Measurements from ENCODE around the gene PLK3.
"Not testable (repeated sequence)": the region's sequence is repeated elsewhere in the genome, so short reads cannot be mapped to it uniquely, and the experiment has no call there.

Gene PLK3

DNA sequence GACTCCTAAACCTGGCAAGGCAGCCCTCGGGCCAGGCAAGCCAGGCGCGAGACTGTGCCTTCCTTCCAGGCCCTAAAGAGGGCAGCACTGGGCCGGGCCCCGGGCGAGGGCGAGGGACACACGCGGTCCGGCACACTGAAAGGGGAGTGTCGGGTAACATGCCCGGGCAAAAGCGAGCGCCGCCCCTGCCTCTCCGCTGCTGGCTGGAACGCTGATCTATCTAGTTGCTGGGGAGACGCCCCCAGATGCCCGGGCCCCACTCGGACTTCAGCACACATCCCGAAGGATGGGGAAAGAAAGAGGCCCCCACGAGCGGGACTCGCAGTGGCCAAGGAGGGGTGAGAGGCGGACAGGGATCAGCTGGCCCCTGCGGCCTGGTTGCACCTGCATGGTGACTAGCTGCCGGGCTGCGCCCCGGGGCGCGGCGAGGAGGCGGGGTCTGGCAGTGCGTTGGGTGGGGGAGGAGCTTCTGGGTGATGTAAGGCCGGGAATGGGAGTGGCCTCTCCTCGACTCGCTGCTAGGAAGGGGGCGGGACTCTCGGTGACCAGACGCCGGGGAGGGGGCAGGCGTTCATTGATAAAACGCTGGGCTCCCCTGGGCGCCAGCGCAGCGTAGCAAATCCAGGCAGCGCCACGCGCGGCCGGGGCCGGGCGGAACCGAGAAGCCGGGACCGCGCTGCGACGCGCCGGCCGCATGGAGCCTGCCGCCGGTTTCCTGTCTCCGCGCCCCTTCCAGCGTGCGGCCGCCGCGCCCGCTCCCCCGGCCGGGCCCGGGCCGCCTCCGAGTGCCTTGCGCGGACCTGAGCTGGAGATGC lies at the start of gene PLK3:
TSS of gene PLK3 (plus strand) at position 608 of the 815 bp plus-strand sequence. CDS start at position 695, 87 bp downstream.
- peaks cover 21% of the 10 kb centered on the region; the same call in 1 of the 2 replicates for H3K4me1 ChIP-seq (ENCODE audit: control insufficient read depth, insufficient read depth, low read length)
- H3K36me3 ChIP-seq (ENCODE audit: control insufficient read depth, insufficient read depth, low read length) = peaks cover 29% of the 10 kb centered on the region
- peak within 1 kb of the TSS; percentile 89 for H3K4me3 ChIP-seq (ENCODE audit: low read depth, low read length)
- peak within 1 kb of the TSS; percentile 92 for H3K27ac ChIP-seq (ENCODE audit: low read depth, low read length)
- H3K9ac ChIP-seq (ENCODE audit: low read length) = peak within 1 kb of the TSS; percentile 86
- H3K27me3 ChIP-seq (ENCODE audit: control insufficient read depth, insufficient read depth, low read length) = 0 out of 2 replicates have a peak, but pooled peaks cover 2% of the 10 kb centered on the region
- no peaks in the 10 kb centered on the region for H3K9me3 ChIP-seq (ENCODE audit: control insufficient read depth, insufficient read depth, low read depth, low read length)

DNA sequence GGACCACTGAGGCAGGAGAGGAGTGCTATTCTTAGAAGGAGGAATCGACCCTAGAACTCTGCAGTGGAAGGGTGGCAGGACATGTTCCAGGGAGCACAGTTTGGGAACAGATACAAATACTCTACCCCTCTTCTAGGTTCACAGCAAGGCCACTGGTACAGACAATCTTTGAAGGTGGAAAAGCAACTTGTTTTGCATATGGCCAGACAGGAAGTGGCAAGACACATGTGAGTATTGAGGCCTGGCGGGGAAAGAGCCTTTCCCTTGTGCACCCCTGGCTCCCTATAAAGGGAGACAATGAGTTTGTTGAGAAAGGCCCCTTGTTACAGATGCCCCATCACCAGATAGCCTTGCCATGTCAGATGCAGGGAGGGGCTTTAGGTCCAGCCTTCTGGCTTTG lies 42.8 kb upstream of the PLK3 start:
- Histone ChIP-seq H3K4me3 (ENCODE audit: low read depth, low read length) (no peak overlapping the region), H3K27ac (ENCODE audit: low read depth, low read length) (no peak overlapping the region), H3K9me3 (ENCODE audit: control insufficient read depth, insufficient read depth, low read depth, low read length) (no peaks in the 10 kb centered on the region), H3K9ac (ENCODE audit: low read length) (no peak overlapping the region), H3K27me3 (ENCODE audit: control insufficient read depth, insufficient read depth, low read length) (no peaks in the 10 kb centered on the region), H3K4me1 (ENCODE audit: control insufficient read depth, insufficient read depth, low read length) (no peaks in the 10 kb centered on the region), H3K36me3 (ENCODE audit: control insufficient read depth, insufficient read depth, low read length) (peaks cover 93% of the 10 kb centered on the region)

DNA sequence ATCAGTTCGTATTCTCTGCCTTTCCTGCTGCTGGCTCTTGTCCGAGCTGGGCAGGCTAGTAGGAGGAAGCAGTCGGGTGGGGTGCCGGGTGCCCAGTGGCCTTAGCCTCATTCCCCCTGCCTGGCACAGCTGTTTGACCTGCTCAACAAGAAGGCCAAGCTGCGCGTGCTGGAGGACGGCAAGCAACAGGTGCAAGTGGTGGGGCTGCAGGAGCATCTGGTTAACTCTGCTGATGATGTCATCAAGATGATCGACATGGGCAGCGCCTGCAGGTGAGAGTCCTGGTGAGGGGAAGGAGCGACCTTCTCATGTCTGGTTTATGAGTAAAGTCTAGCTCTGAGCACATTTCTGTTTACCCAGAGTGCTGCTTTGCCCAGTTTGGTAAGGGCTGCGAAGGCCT lies 41.1 kb upstream of the PLK3 start:
- no peak overlapping the region for H3K27ac ChIP-seq (ENCODE audit: low read depth, low read length)
- H3K36me3 ChIP-seq (ENCODE audit: control insufficient read depth, insufficient read depth, low read length) = peaks cover 93% of the 10 kb centered on the region
- H3K9me3 ChIP-seq (ENCODE audit: control insufficient read depth, insufficient read depth, low read depth, low read length) = no peaks in the 10 kb centered on the region
- no peak overlapping the region for H3K9ac ChIP-seq (ENCODE audit: low read length)
- no peaks in the 10 kb centered on the region for H3K27me3 ChIP-seq (ENCODE audit: control insufficient read depth, insufficient read depth, low read length)
- H3K4me1 ChIP-seq (ENCODE audit: control insufficient read depth, insufficient read depth, low read length) = no peaks in the 10 kb centered on the region
- no peak overlapping the region for H3K4me3 ChIP-seq (ENCODE audit: low read depth, low read length)

DNA sequence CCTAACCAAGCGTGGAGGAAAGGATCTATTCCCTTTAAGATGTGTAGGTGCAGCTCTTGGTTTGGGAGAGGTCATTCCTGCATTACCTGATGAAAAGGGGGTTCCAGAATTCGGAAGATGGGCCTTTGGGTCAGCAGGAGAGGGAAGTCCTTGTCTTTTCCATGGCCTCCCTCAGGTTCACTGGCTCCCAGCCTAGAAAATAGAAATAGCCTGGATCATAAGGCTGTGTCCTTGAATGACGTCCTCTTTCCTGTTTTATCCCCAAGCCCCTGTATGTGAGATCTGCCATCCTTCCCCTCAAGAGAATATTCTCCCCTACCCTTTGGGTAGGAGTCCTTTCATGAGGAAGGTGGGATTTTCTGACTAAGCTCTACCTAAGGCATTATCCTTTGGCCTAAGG lies 39.3 kb upstream of the PLK3 start:
- H3K9me3 ChIP-seq (ENCODE audit: control insufficient read depth, insufficient read depth, low read depth, low read length) = no peaks in the 10 kb centered on the region
- H3K9ac ChIP-seq (ENCODE audit: low read length) = no peak overlapping the region
- no peaks in the 10 kb centered on the region for H3K27me3 ChIP-seq (ENCODE audit: control insufficient read depth, insufficient read depth, low read length)
- H3K36me3 ChIP-seq (ENCODE audit: control insufficient read depth, insufficient read depth, low read length) = peaks cover 92% of the 10 kb centered on the region
- H3K4me3 ChIP-seq (ENCODE audit: low read depth, low read length) = no peak overlapping the region
- no peak overlapping the region for H3K27ac ChIP-seq (ENCODE audit: low read depth, low read length)
- no peaks in the 10 kb centered on the region for H3K4me1 ChIP-seq (ENCODE audit: control insufficient read depth, insufficient read depth, low read length)

DNA sequence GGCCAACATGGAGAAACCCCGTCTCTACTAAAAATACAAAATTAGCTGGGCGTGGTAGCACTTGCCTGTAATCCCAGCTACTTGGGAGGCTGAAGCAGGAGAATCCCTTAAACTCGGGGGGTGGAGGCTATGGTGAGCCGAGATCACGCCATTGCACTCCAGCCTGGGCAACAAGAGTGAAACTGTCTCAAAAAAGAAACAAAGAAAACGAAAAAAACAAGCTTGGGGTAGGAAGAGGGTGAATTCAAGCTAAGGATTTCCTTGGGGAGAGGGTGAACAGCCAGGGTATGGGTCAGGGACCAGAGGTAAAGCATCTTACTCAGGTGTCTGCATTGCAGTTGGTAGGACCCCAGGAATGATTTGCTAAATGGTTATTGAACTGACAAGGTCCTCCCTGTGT lies 33.8 kb upstream of the PLK3 start:
- H3K27ac ChIP-seq (ENCODE audit: low read depth, low read length); H3K4me1 ChIP-seq (ENCODE audit: control insufficient read depth, insufficient read depth, low read length); H3K9ac ChIP-seq (ENCODE audit: low read length); H3K9me3 ChIP-seq (ENCODE audit: control insufficient read depth, insufficient read depth, low read depth, low read length); H3K27me3 ChIP-seq (ENCODE audit: control insufficient read depth, insufficient read depth, low read length); H3K4me3 ChIP-seq (ENCODE audit: low read depth, low read length): not testable (repeated sequence)
- peaks cover 73% of the 10 kb centered on the region for H3K36me3 ChIP-seq (ENCODE audit: control insufficient read depth, insufficient read depth, low read length)

DNA sequence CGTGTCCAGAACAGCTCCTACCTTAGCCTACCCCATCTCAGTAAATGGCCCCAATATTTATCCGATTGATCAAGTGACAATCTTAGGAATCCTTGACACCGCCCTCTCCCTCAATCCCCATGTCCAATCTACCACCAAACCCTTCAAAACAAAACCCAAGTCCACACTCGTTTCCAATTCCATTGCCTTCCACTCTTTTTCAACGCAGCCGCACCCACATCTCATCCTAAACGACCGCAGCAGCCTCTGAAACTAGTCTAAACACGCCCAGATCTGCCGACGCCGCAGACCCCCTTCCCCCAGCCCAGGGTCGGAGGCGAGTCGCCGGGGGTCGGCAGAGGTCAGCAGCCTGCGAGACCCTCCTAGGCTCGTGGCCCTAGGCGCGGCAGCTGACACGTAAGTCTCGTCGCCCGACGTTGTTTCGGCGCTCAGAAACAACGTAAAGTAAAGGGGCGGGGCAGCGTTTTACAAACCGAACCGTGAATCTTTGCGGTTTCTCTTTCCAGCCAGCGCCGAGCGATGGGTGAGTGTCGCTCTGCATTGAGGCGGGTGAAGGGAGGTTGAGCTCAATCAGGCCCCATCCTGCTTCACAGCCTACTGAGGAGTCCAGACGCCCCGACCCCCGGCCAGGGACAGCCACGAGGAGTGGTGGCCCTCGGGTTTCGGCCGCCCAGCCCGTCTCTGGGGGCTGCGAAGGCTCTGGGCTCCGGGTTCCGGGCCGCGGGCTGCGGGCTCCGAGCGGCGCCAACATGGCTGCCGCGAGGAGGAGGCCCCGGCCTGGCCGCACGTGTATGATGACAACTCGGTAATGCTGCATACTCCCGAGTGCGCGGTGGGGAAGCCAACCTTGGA lies 24.9 kb upstream of the PLK3 start, which contains the start of gene RPS8:
TSS of gene RPS8 (plus strand) at position 463 of the 852 bp plus-strand sequence. CDS start at position 520, 57 bp downstream.
- Histone ChIP-seq H3K36me3 (ENCODE audit: control insufficient read depth, insufficient read depth, low read length) (peaks cover 45% of the 10 kb centered on the region), H3K27ac (ENCODE audit: low read depth, low read length) (peak within 1 kb of the TSS; percentile 90), H3K4me3 (ENCODE audit: low read depth, low read length) (peak within 1 kb of the TSS; percentile 72), H3K9ac (ENCODE audit: low read length) (peak within 1 kb of the TSS; percentile 98), H3K4me1 (ENCODE audit: control insufficient read depth, insufficient read depth, low read length) (0 out of 2 replicates have a peak, but pooled peaks cover 6% of the 10 kb centered on the region), H3K27me3 (ENCODE audit: control insufficient read depth, insufficient read depth, low read length) (no peaks in the 10 kb centered on the region), H3K9me3 (ENCODE audit: control insufficient read depth, insufficient read depth, low read depth, low read length) (no peaks in the 10 kb centered on the region)

DNA sequence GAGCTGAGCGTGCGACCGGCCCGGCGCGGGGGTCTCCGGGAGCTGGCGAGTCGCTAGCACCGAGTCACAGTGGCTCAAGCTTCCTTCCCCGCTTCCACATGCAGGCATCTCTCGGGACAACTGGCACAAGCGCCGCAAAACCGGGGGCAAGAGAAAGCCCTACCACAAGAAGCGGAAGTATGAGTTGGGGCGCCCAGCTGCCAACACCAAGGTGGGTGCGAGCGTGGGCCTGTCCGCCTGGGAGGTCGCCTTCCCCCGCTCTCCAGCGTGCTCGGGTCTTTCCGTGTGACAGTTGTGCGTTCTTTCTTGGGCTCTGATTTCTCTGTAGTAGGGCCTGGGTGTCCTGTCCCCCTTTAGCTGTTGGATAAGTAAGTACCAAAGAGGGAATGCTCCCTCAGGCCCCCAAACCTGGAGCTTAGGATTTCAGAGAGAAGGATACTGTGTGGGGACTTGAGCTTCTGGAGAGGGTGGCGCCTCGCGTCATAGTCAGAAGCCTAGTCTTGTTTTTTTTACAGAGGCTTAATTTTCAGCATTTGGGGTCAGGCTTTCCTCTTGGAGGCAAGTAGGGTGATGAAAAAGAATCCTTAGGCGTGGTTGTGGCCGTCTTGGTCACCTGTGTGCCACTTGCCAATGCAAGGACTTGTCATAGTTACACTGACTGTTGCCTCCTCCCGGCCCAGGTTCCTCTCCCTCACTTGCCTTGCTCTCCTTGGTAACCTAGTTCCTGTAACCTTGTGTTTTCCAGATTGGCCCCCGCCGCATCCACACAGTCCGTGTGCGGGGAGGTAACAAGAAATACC lies 24.0 kb upstream of the PLK3 start:
- Histone ChIP-seq H3K4me3 (ENCODE audit: low read depth, low read length) (peak overlapping the region; percentile 72), H3K9me3 (ENCODE audit: control insufficient read depth, insufficient read depth, low read depth, low read length) (no peaks in the 10 kb centered on the region), H3K27ac (ENCODE audit: low read depth, low read length) (peak overlapping the region; percentile 90), H3K36me3 (ENCODE audit: control insufficient read depth, insufficient read depth, low read length) (peaks cover 49% of the 10 kb centered on the region), H3K9ac (ENCODE audit: low read length) (peak overlapping the region; percentile 98), H3K27me3 (ENCODE audit: control insufficient read depth, insufficient read depth, low read length) (no peaks in the 10 kb centered on the region), H3K4me1 (ENCODE audit: control insufficient read depth, insufficient read depth, low read length) (0 out of 2 replicates have a peak, but pooled peaks cover 6% of the 10 kb centered on the region)

DNA sequence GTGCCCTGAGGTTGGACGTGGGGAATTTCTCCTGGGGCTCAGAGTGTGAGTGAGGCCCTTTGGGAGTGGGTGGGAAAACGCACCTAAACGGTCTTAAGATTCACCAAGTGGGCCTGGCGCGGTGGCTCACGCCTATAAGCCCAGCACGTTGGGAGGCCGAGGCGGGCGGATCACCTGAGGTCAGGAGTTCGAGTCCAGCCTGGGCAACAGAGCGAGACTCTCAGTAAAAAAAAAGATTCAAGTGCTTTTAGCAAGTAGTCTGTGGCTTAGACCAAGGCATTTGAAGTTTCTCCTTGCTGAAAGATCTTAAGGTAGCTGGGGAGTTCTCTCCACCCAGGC lies 23.5 kb upstream of the PLK3 start:
- peak overlapping the region; percentile 90 for H3K27ac ChIP-seq (ENCODE audit: low read depth, low read length)

DNA sequence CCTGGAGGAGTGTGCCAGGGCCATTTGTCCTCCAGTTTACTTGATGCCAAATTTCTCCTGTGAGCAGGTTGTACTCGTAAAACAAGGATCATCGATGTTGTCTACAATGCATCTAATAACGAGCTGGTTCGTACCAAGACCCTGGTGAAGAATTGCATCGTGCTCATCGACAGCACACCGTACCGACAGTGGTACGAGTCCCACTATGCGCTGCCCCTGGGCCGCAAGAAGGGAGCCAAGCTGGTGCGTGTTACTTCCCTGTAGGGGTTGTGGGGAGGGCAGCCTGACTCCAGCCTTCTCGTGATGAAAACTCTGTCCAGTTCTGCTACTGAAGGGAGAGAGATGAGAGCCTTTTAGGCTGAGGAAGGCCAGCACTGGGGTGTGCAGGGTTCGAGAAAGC lies 22.6 kb upstream of the PLK3 start:
- H3K36me3 ChIP-seq (ENCODE audit: control insufficient read depth, insufficient read depth, low read length) = peaks cover 51% of the 10 kb centered on the region
- H3K27me3 ChIP-seq (ENCODE audit: control insufficient read depth, insufficient read depth, low read length) = no peaks in the 10 kb centered on the region
- peak overlapping the region; percentile 72 for H3K4me3 ChIP-seq (ENCODE audit: low read depth, low read length)
- H3K9ac ChIP-seq (ENCODE audit: low read length) = peak overlapping the region; percentile 98
- 0 out of 2 replicates have a peak overlapping the region, but pooled peaks have one; percentile 90 for H3K27ac ChIP-seq (ENCODE audit: low read depth, low read length)
- 0 out of 2 replicates have a peak, but pooled peaks cover 6% of the 10 kb centered on the region for H3K4me1 ChIP-seq (ENCODE audit: control insufficient read depth, insufficient read depth, low read length)
- no peaks in the 10 kb centered on the region for H3K9me3 ChIP-seq (ENCODE audit: control insufficient read depth, insufficient read depth, low read depth, low read length)

More for the DNA sequence above, 23.5 kb upstream of the PLK3 start:
- Histone ChIP-seq H3K27me3 (ENCODE audit: control insufficient read depth, insufficient read depth, low read length) (no peaks in the 10 kb centered on the region), H3K9ac (ENCODE audit: low read length) (peak overlapping the region; percentile 98), H3K4me3 (ENCODE audit: low read depth, low read length) (peak overlapping the region; percentile 72), H3K4me1 (ENCODE audit: control insufficient read depth, insufficient read depth, low read length) (0 out of 2 replicates have a peak, but pooled peaks cover 6% of the 10 kb centered on the region), H3K36me3 (ENCODE audit: control insufficient read depth, insufficient read depth, low read length) (peaks cover 51% of the 10 kb centered on the region), H3K9me3 (ENCODE audit: control insufficient read depth, insufficient read depth, low read depth, low read length) (no peaks in the 10 kb centered on the region)

DNA sequence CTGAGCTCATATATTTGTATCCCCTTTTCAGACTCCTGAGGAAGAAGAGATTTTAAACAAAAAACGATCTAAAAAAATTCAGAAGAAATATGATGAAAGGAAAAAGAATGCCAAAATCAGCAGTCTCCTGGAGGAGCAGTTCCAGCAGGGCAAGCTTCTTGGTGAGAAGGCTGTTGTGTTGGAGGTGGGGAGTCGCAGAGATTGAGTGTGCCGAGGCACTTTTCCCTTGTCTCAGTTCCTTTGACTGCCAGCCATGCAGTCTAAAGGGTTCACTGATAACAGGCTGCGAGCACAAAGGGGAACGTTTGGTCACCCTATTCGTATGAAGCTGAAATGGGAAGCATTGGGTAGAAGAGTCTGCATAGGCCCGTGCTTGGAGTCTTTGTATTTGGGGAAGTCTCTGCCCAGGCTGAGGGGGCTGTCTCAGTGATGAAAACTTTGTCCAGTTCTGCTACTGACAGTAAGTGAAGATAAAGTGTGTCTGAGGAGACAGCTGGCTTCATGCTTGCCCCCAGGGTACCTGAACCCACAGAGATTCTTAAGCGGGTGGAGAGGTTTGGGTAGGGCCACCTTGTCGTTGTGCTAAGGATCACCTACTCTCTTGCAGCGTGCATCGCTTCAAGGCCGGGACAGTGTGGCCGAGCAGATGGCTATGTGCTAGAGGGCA lies 22.1 kb upstream of the PLK3 start:
- peaks cover 51% of the 10 kb centered on the region for H3K36me3 ChIP-seq (ENCODE audit: control insufficient read depth, insufficient read depth, low read length)
- 0 out of 2 replicates have a peak, but pooled peaks cover 6% of the 10 kb centered on the region for H3K4me1 ChIP-seq (ENCODE audit: control insufficient read depth, insufficient read depth, low read length)
- no peak overlapping the region for H3K27ac ChIP-seq (ENCODE audit: low read depth, low read length)
- H3K9me3 ChIP-seq (ENCODE audit: control insufficient read depth, insufficient read depth, low read depth, low read length) = no peaks in the 10 kb centered on the region
- H3K9ac ChIP-seq (ENCODE audit: low read length) = peak overlapping the region; percentile 2
- no peaks in the 10 kb centered on the region for H3K27me3 ChIP-seq (ENCODE audit: control insufficient read depth, insufficient read depth, low read length)
- H3K4me3 ChIP-seq (ENCODE audit: low read depth, low read length) = peak overlapping the region; percentile 72; the same call in 1 of the 2 replicates
